GM10248 (cell line): ENCODE data around the gene CEP128.
A peak's percentile ranks its signal among the peaks of the same experiment; 100 is the strongest.
"Not testable (repeated sequence)": the region's sequence is repeated elsewhere in the genome, so short reads cannot be mapped to it uniquely, and the experiment has no call there.

ENCODE experiments used
- CTCF ChIA-PET: fragments of 300-600 bp; sonication (Branson Sonifier 250); formaldehyde crosslinking; extraction: SDS; loops from one replicate; lab custom pipeline; 2021; ENCODE audit warnings: antibody characterized with exemption; lab: Yijun Ruan, JAX
- POLR2A ChIA-PET: fragments of 350-650 bp; sonication (Branson Sonifier 250); formaldehyde crosslinking; extraction: SDS; loops from one replicate; lab custom pipeline; 2020; ENCODE audit warnings: antibody characterized with exemption; lab: Yijun Ruan, JAX
- DNase-seq: peaks from one replicate; pipeline ENCODE4 v3.0.0; 2012; ENCODE audit errors: extremely low spot score
- CTCF ChIP-seq: IDR thresholded peaks from 2 replicates; pipeline ENCODE4 v1.5.1; 2012; ENCODE audit warnings: mild to moderate bottlenecking, low read depth; ENCODE audit errors: extremely low read depth, missing control alignments, control extremely low read depth

CEP128 gene

DNA sequence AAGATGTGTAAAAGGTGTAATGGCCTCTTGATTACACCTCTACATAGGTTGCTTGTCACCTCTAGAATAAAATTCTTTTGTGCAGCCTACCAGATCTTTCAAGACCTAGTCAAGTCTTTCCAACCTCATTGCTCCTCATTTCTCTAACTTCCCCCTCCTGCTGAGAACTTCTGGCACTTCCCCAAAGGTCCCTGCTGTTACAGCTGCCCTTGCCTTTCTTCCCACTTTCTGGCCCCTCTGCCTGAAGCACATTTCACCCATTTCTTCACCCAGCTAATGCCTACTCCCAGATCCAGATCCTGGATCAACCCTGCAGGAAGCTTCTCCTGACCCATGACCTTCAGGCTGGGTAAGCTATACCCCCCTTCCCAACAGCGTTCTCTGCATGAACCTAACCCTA, 15.4 kb upstream of the CEP128 start:
- DNase-seq = no peak
- POLR2A ChIA-PET = no interaction called here

GRCh38 chr14:80956102-80956501, 14.6 kb upstream of the CEP128 start:
- TF ChIP-seq CTCF = no peak
- no peak for DNase-seq
- CTCF ChIA-PET = interaction anchor here (1.1 to 12.0 kb wide), 12 partner anchors 12 to 509 kb away, joined by 3 to 132 read pairs (median 5); partner anchors contain the start of gene CEP128
- POLR2A ChIA-PET = no interaction called here

More for the DNA sequence above, 15.4 kb upstream of the CEP128 start:
- TF ChIP-seq CTCF = no peak
- CTCF ChIA-PET = interaction anchor here (0.6 to 12.0 kb wide), 5 partner anchors 10 to 203 kb away, joined by 3 to 132 read pairs (median 3); no protein-coding TSS in a partner anchor

GRCh38 chr14:80955416-80955941, 13.9 kb upstream of the CEP128 start, which contains the start of gene TSHR:
Gene TSHR, plus strand, starts transcription at chr14:80955621. Its CDS starts 60 bp downstream, at chr14:80955681.
- ChIA-PET CTCF (interaction anchor here (0.6 to 12.0 kb wide), 17 partner anchors 12 to 509 kb away, joined by 3 to 132 read pairs (median 6); partner anchors contain the start of gene CEP128), POLR2A (interaction anchor here (0.5 kb wide), 1 partner anchor 375 kb away, joined by 3 read pairs; no protein-coding TSS in a partner anchor)
- no peak for TF ChIP-seq CTCF
- peak; percentile 15 for DNase-seq

DNA sequence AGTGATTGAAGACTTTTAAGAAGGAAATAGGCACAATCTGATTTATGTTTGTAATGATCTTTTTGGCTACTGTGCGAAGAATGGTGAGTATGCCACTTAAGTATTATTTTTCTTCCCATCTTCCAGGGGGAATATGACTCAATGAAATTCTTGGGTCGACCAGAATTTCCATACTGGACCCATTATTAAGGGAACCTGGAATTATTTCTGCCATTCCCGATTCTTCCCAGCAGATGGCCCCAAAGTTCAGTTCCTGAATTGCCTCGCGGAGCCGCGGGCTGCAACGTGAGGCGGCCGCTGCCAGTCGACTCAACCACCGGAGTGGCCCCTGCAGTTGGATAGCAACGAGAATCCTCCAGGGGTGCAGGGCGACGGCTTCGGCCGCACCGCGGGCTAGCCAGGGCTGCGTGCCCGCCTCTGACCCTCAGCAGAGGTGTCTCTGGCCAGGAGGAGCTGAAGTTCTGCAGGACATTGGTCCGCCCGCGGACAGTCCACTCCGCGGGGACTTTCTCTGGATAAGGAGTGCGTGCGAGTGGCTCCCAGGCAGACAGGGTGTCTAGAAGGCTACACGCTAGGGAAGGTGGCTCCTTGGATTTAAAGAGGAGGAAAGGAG, 13.3 kb upstream of the CEP128 start:
- TF ChIP-seq CTCF = peak; percentile 73
- ChIA-PET CTCF (interaction anchor here (0.6 to 12.0 kb wide), 17 partner anchors 12 to 510 kb away, joined by 3 to 132 read pairs (median 6); partner anchors contain the start of gene CEP128), POLR2A (no interaction called here)
- peak; percentile 76 for DNase-seq

DNA sequence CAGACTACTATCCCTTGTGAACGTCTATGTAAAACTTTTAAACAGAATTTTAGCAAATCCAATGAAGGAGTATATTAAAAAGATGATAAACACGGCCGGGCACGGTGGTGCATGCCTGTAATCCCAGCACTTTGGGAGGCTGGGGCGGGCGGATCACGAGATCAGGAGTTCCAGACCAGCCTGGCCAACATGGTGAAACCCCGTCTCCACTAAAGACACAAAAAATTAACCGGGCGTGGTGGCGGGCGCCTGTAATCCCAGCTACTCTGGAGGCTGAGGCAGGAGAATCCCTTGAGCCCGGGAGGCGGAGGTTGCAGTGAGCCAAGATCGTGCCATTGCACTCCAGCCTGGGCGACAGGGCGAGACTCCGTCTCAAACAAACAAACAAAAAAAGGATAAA, 11.7 kb upstream of the CEP128 start:
- DNase-seq, POLR2A ChIA-PET: not testable (repeated sequence)
- CTCF ChIA-PET = interaction anchor here (1.1 to 12.0 kb wide), 4 partner anchors 12 to 100 kb away, joined by 3 to 132 read pairs (median 6); partner anchors contain the start of gene CEP128

DNA sequence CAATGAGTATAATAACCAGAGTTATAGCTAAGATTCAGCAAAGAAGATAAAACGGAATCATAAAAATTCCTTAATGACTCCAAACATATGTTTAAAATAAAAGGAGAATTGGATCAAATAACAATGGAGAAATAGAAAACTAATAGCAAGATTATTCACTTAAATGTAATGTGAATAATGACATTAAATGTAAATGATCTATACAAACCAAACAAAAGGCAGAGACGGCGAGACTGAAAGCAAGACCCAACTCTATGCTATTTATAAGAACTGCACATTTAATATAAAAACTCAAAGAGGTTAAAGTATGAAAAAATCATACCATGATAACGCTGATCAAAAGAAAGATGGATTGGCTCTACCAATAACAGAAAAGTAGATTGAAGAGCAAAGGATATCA, 10.0 kb upstream of the CEP128 start:
- no peak for DNase-seq
- ChIA-PET POLR2A (no interaction called here), CTCF (interaction anchor here (12.0 kb wide), 1 partner anchor 36 kb away, joined by 132 read pairs; no protein-coding TSS in a partner anchor)
- no peak for TF ChIP-seq CTCF
